Peyer's patch (tissue), 4 donors: ENCODE measurements around the gene ESF1. TPM values are rescaled to one million over a fixed set of nuclear protein-coding genes. Genes with fewer than 3 reads are reported as not detected.

Experiments
- DNase-seq, 3 donors: peaks; one replicate each; pipeline ENCODE4 v3.0.0-alpha.2; 2017 to 2019
- H3K27ac ChIP-seq, 4 donors: fragments of 200-600 bp; sonication (generic); one replicate each; pipeline ENCODE4 v1.5.1; 2016 to 2019
- H3K27me3 ChIP-seq, 2 donors: fragments of 200-600 bp; sonication (generic); one replicate each; pipeline ENCODE4 v1.5.1; 2019
- H3K36me3 ChIP-seq, 3 donors: fragments of 200-600 bp; sonication (generic); one replicate each; pipeline ENCODE4 v1.5.1; 2016 to 2019
- H3K4me1 ChIP-seq, 4 donors: fragments of 200-600 bp; sonication (generic); one replicate each; pipeline ENCODE4 v1.5.1; 2016 to 2019
- H3K4me3 ChIP-seq, 4 donors: fragments of 200-600 bp; sonication (generic); 1 replicate in 3 of 4; 2 replicates in 1 of 4; pipeline ENCODE4 v1.5.1; 2016 to 2019; ENCODE audit warnings: mild to moderate bottlenecking in 1 of 4
- H3K9me3 ChIP-seq, 4 donors: fragments of 200-600 bp; sonication (generic); one replicate each; pipeline ENCODE4 v1.5.1; 2016 to 2019; ENCODE audit warnings: mild to moderate bottlenecking in 1 of 4
- POLR2A ChIP-seq, 2 donors: fragments of 450-650 bp; IDR thresholded peaks; one replicate each; pipeline ENCODE4 v1.5.1; 2017; ENCODE audit warnings: antibody characterized with exemption in 2 of 2, mild to moderate bottlenecking in 2 of 2, moderate library complexity in 2 of 2
- total RNA-seq, 4 donors: library from RNA; depleted of rRNA; stranded (reverse); fragments of >200 nt; gene quantifications; one replicate each; pipeline ENCODE4 v1.1.0, GENCODE V29; 2016
- TF ChIP-seq, protein P1 (sequence below), 6 experiments: fragments of 450-650 bp in 4 of 6; fragments of 200-600 bp in 2 of 6; sonication (generic) in 1 of 6; IDR thresholded peaks; one replicate each; pipeline ENCODE4 v1.5.1; 2017 to 2019; ENCODE audit warnings: antibody characterized with exemption in 6 of 6, mild to moderate bottlenecking in 3 of 6, moderate library complexity in 1 of 6

The ESF1 gene
- total RNA-seq, 4 donors from 2014 or later, result 7.9 to 26.4 (median 9.6) TPM

DNA sequence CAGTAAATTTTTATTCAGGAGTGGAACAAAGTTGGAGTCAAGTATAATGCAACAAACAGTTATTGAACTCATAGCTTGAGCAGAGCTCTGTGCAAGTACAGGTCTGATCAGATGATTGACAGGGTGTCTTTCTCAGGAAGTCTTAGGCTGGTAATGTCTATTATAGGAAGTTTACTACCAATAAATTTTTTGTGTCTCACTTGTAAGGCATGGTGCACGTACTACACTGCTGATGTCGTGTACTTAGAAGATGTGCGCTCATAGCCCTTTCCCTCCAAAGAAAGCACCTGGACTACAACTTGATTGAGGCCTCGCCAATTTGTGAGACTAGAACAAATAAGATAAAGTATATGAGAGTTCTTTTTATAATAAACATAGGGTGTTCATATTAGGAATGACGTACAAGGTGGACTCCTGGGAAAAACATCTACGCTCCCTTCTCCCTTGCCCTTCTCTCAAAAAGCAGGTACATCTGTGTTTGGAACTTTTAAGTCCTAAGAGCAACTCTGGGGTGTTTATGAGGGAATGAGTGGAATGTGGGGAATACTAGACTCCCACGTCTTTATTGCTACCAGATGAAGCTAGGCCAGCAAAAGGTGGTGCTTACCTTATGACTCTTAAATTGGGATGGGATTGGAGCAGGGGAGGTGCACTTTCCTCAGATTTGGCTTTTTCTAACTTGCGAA is 1.6 kb upstream of the ESF1 start:
- Histone ChIP-seq H3K4me1 (peaks cover 0 to 24% (median 0%) of the 10 kb centered on the region in 4 donors), H3K27ac (no peak overlapping the region), H3K4me3 (peak overlapping the region in 2 of 4 donors; percentile 66 to 92), H3K36me3 (peaks cover 0 to 20% (median 0%) of the 10 kb centered on the region in 3 donors), H3K27me3 (no peaks in the 10 kb centered on the region), H3K9me3 (no peaks in the 10 kb centered on the region)
- TF ChIP-seq, protein P1, sequence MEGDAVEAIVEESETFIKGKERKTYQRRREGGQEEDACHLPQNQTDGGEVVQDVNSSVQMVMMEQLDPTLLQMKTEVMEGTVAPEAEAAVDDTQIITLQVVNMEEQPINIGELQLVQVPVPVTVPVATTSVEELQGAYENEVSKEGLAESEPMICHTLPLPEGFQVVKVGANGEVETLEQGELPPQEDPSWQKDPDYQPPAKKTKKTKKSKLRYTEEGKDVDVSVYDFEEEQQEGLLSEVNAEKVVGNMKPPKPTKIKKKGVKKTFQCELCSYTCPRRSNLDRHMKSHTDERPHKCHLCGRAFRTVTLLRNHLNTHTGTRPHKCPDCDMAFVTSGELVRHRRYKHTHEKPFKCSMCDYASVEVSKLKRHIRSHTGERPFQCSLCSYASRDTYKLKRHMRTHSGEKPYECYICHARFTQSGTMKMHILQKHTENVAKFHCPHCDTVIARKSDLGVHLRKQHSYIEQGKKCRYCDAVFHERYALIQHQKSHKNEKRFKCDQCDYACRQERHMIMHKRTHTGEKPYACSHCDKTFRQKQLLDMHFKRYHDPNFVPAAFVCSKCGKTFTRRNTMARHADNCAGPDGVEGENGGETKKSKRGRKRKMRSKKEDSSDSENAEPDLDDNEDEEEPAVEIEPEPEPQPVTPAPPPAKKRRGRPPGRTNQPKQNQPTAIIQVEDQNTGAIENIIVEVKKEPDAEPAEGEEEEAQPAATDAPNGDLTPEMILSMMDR (IDR thresholded peaks at IDR 0.05), result no peak
- no peak for TF ChIP-seq POLR2A (IDR thresholded peaks at IDR 0.05)
- no peak for DNase-seq

DNA sequence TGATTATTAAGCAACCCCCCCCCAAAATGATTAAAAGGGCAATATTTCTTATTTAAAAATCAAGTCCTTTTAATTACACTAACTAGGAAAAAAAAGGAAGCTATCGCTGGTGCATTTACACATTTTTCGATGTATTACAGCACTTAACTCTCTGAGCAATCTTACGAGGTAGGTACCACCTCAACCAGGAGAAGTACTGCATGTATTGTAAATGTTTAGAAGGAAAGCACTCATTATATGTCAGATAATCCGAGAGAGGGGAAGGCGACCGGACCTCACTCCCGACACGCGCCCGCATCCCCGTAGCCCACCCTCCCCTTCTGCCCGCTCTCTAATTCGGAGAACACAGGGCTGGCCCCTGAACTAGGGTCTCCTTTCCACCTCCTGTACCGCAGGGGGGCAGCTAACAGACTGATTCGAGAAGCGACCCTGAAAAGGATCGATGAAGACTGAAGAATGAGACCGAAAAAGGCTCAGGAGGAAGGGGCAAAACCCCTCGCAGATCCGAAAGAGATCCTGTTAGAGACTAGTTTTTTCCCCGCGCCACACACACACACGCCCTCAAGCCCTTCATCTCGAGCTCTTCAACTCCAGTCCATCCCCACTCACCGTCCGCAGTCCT is 337 bp downstream of the ESF1 start:
- H3K9me3 ChIP-seq, result no peaks in the 10 kb centered on the region
- H3K36me3 ChIP-seq, result peaks cover 0 to 28% (median 0%) of the 10 kb centered on the region in 3 donors
- no peaks in the 10 kb centered on the region for H3K27me3 ChIP-seq
- peak in 1 of 3 donors; percentile 24 for DNase-seq
- peak overlapping the region; percentile 57 to 92 (median 72) for H3K4me3 ChIP-seq
- TF ChIP-seq, protein P1 (IDR thresholded peaks at IDR 0.05), result no peak
- no peak for TF ChIP-seq POLR2A (IDR thresholded peaks at IDR 0.05)
- peak overlapping the region; percentile 81 to 94 (median 86) for H3K27ac ChIP-seq
- peaks cover 0 to 24% (median 0%) of the 10 kb centered on the region in 4 donors for H3K4me1 ChIP-seq

DNA sequence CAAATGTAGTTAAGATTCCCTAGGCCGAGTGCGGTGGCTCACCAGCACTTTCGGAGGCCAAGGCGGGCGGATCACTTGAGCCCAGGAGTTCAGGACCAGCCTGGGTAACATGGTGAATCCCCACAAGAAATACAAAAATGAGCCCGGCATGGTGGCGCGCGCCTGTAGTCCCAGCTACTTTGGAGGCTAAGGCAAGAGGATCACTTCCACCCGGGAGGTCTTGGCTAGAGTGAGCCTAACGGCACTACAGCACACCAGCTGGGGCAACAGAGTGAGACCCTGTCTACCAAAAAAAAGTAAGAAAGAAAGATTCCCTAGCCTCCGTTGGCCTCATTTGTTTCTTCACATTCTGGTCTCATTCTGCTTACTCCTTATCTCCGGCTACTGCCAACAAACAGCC is 1.2 kb downstream of the ESF1 start:
- H3K4me3 ChIP-seq, result peak overlapping the region in 1 of 4 donors; percentile 66

DNA sequence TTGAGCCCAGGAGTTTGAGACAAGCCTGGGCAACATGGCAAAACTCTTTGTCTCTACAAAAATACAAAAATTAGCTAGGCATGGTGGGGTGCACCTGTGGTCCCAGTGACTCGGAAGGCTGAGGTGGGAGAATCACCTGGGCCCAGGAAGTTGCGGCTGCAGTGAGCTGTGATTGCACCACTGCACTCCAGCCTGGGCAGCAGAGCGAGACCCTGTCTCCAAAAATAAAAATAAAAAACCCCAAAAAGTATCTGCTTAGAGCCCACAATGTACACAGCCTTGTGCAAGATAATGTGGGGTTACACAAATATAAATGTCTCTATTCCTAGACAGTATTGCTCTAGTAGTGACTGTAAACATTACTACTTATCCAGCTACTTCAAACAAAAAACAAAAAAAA is 5.9 kb downstream of the ESF1 start:
- no peak for DNase-seq
- Histone ChIP-seq H3K9me3 (no peaks in the 10 kb centered on the region), H3K4me1 (peaks cover 0 to 6% (median 0%) of the 10 kb centered on the region in 4 donors), H3K27ac (no peak overlapping the region), H3K36me3 (peaks cover 0 to 56% (median 0%) of the 10 kb centered on the region in 3 donors), H3K4me3 (no peak overlapping the region), H3K27me3 (no peaks in the 10 kb centered on the region)
- TF ChIP-seq, protein P1 (IDR thresholded peaks at IDR 0.05), result no peak
- no peak for TF ChIP-seq POLR2A (IDR thresholded peaks at IDR 0.05)

More for the DNA sequence above, 1.2 kb downstream of the ESF1 start:
- Histone ChIP-seq H3K36me3 (peaks cover 0 to 28% (median 0%) of the 10 kb centered on the region in 3 donors), H3K9me3 (no peaks in the 10 kb centered on the region), H3K27me3 (no peaks in the 10 kb centered on the region), H3K27ac (no peak overlapping the region), H3K4me1 (peaks cover 0 to 24% (median 0%) of the 10 kb centered on the region in 4 donors)
- TF ChIP-seq, protein P1 (IDR thresholded peaks at IDR 0.05), result no peak
- TF ChIP-seq POLR2A (IDR thresholded peaks at IDR 0.05), result no peak
- DNase-seq, result no peak

DNA sequence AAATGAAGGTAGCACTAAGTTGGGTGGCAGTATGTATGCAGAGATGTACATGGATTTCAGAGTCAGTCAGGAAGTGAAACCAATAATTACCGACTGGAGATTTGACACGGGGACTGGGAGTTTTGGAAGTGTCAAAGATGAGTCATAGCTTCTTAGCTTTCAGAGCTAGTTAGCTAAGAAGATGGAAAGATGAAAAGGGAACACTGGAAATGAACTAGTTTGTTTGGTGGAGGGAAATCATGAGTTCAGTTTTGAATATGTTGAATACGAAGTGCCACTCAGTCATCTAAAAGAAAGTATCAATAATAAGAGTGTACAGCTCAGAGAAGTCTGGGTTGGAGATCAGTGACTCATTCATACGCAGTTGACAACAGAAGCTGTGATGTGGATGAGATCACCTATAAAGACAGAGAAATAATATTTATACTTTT is 7.5 kb downstream of the ESF1 start:
- peaks cover 0 to 70% (median 0%) of the 10 kb centered on the region in 3 donors for H3K36me3 ChIP-seq
- no peak overlapping the region for H3K27ac ChIP-seq
- H3K27me3 ChIP-seq, result no peaks in the 10 kb centered on the region
- TF ChIP-seq, protein P1 (IDR thresholded peaks at IDR 0.05), result no peak
- no peak for TF ChIP-seq POLR2A (IDR thresholded peaks at IDR 0.05)
- DNase-seq, result no peak
- H3K4me3 ChIP-seq, result no peak overlapping the region
- no peaks in the 10 kb centered on the region for H3K4me1 ChIP-seq
- no peaks in the 10 kb centered on the region for H3K9me3 ChIP-seq
